NCI-H345 treated with DMSO at 0.1 percent for 48 hours (cell line): ENCODE measurements around the gene ATP6V1B1.

Experiments
- DNase-seq: peaks from one replicate; lab custom pipeline; 2025; ENCODE audit not compliant: unreplicated experiment; lab: John Stamatoyannopoulos, UW

Gene ATP6V1B1

DNA sequence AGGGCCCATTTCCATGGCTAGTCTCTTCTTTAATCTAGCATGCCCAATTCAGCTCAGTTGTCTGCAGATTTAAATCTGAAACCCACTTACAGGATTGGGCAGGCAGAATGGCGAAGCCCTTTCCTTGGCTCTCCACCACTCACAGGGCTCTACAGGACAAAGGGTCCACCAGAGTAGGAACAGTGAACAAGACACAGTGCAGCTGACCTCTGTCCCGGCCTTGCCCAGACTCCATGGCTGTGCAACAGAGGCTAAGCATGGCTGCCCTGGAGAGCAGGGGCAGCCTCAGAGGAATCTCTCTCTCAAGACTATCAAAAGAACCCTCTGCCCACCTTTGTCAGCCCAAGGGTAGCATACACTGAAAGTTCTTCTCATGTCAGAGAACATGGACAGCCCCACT, 9.7 kb upstream of the ATP6V1B1 start:
- no peak for DNase-seq

DNA sequence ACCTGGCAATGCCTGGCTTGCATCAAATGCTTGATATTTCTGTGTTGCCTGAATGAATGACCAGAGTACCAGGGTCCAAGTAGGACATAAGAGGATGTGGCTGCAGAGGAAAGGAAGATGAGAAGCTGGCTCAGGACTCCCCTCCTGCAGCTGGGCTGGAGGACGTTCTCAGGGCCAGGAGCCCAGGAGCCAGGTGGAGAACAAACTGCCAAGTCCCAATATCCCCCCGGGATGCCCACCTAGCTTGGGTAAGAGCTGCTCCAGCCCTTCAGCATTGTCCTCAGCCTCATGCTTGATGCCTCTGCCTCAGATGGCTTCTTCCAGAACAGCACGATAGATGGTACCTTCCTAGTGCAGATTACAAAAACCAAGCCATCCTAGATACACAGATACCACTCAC, 8.6 kb upstream of the ATP6V1B1 start:
- no peak for DNase-seq

- DNase-seq: no peak
These were observed 8.1 kb upstream of the ATP6V1B1 start for GRCh38 chr2:70927641-70928040.

DNA sequence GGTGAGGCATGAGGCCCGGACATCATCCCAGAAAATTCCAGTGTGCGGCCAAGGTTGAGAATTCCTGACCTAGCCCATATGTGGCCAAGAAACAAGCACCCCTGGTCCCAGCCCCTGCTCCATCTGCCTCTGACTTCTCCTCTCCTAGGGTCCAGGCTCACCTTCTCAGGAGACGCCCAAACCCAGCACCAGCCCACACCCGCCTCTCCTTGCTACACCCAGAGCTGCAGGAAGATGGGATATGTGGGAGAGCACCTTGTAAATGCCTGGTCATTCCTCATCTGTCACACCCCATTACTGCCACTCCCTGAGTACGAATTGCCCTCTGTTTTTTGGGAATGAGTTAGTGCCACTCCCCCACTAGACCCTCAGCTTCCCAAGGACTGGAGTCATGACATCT, 7.3 kb upstream of the ATP6V1B1 start:
- no peak for DNase-seq

GRCh38 chr2:70930371-70931329, 5.0 kb upstream of the ATP6V1B1 start:
- DNase-seq: no peak

DNA sequence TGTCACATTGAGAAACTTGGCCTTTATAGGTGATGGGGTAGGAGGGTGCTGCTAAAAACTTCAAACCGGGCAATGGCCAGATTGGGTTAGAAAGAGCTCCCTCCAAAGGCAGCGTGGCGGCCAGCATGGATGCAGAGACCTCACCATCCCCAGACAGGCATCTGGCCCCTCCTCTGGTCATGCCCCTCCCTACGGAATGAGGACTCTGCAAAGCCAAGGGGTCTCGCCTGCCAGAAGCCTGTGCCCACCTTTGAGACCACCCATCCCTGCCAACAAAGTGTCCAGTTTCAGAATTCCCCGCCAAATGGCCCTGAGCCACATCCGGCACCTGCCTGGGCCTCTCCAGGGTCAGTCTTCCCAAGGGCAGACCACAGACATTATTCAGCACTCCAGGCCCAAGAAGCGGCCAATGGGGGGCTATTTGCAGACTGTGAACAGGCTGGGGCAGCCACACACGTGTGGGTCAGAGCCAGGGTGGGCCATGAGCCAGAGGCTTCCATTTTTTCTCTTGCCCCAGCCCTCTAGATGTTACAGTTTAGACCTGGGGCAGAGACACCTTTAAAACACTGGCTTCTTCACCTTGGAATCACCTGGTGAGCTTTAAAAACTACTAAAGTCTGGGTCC, 4.2 kb upstream of the ATP6V1B1 start:
- no peak for DNase-seq

DNA sequence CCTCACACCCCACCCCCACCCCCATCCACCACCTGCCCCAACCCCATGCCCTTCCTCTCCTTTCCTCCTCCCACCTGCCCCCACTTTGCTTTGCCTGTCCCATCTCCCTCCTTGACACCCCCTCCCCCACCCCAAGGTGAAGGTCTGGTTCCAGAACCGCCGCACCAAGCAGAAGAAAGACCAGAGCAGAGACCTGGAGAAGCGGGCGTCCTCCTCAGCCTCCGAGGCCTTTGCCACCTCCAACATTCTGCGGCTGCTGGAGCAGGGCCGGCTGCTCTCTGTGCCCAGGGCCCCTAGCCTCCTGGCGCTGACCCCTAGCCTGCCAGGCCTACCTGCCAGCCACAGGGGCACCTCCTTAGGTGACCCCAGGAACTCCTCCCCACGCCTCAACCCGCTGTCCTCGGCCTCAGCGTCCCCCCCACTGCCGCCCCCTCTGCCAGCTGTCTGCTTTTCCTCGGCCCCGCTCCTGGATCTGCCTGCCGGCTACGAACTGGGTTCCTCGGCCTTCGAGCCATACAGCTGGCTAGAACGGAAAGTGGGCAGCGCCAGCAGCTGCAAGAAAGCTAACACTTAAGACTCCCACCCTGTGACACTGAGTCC, 3.0 kb upstream of the ATP6V1B1 start:
- DNase-seq: no peak

- DNase-seq: no peak
These were observed 719 bp upstream of the ATP6V1B1 start for GRCh38 chr2:70934981-70935380.

- DNase-seq: no peak
These were observed 672 bp downstream of the ATP6V1B1 start for GRCh38 chr2:70936165-70936978.

DNA sequence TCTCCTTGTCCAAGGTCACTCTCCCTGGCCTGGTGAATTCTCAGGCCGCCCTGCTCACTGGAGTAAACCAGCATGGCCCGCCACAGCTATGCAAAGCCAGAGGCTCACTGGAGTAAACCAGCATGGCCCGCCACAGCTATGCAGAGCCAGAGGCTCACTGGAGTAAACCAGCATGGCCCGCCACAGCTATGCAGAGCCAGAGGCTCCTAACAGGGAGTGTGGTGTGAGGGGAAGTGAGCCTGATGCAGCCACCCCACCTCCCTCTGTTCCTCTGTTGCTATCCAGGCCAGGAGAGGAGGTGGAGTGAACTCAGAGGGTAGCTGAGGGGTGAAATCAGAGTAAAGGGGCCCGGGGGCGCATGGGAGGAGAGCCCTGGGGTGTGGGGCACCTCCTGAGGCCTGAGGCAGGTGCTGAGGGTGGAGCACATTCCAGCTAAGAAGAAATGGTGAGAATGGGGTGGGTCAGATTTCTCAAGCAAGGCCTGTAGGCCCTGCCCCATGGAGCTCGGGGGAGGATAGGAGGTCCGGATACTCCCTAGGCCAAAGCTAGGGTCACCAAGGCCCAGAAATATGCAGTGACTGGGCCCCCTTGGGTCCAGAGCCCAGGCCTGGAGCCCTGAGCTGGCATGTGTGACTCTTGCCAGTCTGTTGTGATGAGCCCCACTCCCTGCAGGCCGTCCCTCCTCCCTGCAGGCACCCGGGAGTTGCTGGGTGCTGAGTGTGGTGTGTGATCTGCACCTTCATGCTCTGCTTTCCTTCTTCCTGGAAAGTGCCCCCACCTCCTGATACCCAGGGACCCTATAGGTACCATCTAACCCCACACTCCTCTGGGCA, 1.5 kb downstream of the ATP6V1B1 start:
- DNase-seq: no peak

DNA sequence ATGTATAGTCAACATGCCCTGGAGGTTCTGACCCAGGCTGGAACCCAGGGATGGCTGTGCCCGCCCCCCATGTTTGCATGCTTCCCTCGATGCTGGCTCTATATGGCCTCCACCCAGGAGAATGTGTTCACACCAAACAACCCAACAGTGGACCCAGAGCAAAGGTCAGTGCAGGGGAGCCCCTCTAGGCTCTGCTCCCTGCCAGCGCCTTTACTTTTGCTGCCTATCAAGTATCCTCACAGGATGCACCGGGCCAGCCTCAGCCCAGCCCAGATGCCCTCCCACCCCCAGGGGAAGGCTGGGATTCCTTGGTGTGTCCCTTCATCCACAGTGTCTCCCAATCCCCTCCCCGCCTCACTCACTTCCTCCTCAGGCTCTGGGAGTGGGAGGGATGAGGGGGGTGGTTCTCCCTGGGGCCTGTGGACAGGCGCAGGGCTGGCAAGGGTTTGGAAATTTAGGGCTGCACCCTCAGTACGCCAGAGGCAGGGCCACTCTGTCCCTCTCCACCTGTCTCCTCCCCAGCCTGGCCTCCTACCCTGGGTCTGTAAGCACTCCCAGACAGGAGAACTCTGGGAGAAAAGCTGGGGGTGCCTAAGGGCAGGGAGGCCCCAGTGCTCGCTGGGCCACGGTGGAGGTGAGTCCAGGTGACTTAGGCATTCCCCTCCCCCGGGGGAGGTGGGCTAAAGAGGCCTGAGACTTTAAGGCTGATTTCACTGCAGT, 2.3 kb downstream of the ATP6V1B1 start:
- DNase-seq: no peak

DNA sequence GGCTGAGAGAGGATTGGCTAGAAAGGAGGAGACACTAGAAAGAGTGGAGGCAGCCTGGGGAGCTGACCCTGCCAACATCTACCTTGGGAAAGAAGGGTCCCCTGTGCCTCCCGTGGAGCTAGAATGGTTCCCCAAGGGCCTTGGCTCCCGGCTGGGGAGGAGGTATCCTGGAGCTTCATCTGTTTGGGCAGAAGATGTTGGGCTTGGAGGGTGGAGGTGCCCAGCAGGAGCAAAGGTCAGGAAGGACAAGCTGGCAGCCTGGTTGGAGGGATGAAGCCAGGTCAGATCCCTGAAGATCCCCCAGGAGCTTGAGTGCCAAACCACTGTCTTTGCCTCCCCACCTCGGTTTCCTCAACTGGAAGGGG, 2.9 kb downstream of the ATP6V1B1 start:
- no peak for DNase-seq

- no peak for DNase-seq
These were observed 3.5 kb downstream of the ATP6V1B1 start for GRCh38 chr2:70939001-70939838.

GRCh38 chr2:70939839-70940580, 4.3 kb downstream of the ATP6V1B1 start:
- no peak for DNase-seq

DNA sequence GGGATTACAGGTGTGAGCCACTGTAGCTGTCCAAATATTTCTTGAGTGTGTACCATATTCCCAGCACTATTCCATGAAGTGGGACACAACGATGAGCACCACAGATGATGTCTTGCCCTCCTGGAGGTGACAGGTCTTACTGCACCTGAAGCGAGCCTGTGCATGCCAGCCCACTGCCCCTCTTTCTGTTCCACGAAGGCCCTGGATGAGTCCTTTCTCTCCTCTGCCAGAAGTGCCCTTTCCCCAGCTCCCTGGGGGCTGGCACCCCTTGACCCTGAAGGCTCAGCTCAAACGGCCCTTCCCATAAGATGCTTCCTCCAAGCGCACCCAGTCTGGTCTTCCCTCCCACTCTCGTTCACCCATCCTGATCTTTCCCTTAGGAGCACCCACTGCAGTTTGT, 5.5 kb downstream of the ATP6V1B1 start:
- no peak for DNase-seq

- DNase-seq: no peak
These were observed 6.0 kb downstream of the ATP6V1B1 start for GRCh38 chr2:70941701-70942100.

DNA sequence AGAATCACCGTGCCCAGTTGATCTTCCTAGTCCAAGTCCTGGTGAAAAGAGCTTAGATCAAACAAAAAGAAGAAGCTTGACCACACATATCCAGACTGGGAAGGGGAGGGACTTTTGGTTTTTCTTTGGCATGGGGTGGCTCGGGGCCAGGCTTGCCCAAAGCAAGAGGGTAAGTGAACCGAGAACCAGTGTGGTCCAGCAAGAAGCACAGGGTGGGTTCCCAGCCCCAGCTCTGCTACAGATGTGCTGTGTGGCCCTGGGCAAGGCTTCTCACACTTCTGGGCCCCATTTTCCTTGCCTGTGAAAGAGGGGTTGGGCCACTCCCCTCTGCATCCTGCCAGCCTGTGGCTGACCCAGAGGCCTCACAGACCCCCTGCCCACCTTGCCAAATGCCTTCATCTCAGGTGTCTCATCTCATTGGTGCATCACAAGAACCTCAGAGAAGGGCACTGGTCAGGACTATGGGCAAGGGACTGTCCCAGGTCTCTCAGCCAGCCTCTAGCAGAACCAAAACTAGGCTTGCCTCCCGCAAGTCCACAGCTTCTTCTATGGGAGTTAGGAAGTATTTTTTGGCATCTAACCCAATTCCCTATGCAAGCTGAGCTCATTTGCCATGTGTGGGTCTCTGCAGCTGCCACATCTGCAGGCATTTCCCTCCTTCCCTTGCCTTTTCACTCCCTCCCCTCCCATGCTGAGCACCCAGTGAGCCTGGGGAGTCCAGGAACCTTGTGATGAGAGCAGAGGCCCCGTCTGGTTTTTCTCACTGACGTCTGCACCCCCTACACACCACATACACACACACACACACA, 6.9 kb downstream of the ATP6V1B1 start:
- no peak for DNase-seq
